Caco-2 (cell line): Measurements from ENCODE around the gene UBALD1. TPM values are rescaled to one million over a fixed set of nuclear protein-coding genes. Genes with fewer than 3 reads are reported as not detected.

ENCODE experiments used
- BruUV-seq: library from RNA; stranded (reverse); fragments of 400-500 nt; replicated peaks from 2 replicates; lab custom pipeline; 2021; lab: Mats Ljungman, UMichigan
- CTCF ChIA-PET: fragments of 300-600 bp; sonication (Branson Sonifier 250); formaldehyde crosslinking; loops from one replicate; lab custom pipeline; 2022; ENCODE audit warnings: antibody characterized with exemption; lab: Charles Lee
- POLR2A ChIA-PET: fragments of 300-600 bp; sonication (Branson Sonifier 250); formaldehyde crosslinking; loops from one replicate; lab custom pipeline; 2022; ENCODE audit warnings: antibody characterized with exemption; lab: Charles Lee
- DNase-seq, 2 experiments: peaks; one replicate each; pipeline versions ENCODE4 v3.0.0 to v3.0.0-alpha.2; 2020 to 2022
- H3K27me3 ChIP-seq: replicated peaks from 2 replicates; pipeline ENCODE4 v1.6.0; 2011; ENCODE audit warnings: low read length; ENCODE audit not compliant: control insufficient read depth, insufficient read depth
- H3K36me3 ChIP-seq: 2 replicates; pipeline ENCODE4 v1.5.1; 2011; ENCODE audit warnings: low read length; ENCODE audit not compliant: control insufficient read depth, insufficient read depth
- H3K4me1 ChIP-seq: fragments of 250-450 bp; sonication (Bioruptor Pico); 2 replicates; pipeline ENCODE4 v1.5.1; 2020; ENCODE audit warnings: mild to moderate bottlenecking
- H3K4me3 ChIP-seq: 2 replicates; pipeline ENCODE4 v1.5.1; 2011; ENCODE audit warnings: low read depth, mild to moderate bottlenecking, control low read depth, low read length
- H3K9me3 ChIP-seq: fragments of 250-450 bp; sonication (Bioruptor Pico); 2 replicates; pipeline ENCODE4 v1.5.1; 2020; ENCODE audit warnings: mild to moderate bottlenecking, moderate library complexity
- H3K27ac Mint-ChIP-seq: one replicate; pipeline ENCODE4 v1.8.0; 2022; ENCODE audit warnings: mixed read lengths; ENCODE audit not compliant: unreplicated experiment
- H3K27me3 Mint-ChIP-seq: one replicate; pipeline ENCODE4 v1.8.0; 2022; ENCODE audit warnings: mixed read lengths; ENCODE audit not compliant: insufficient read depth, unreplicated experiment
- H3K36me3 Mint-ChIP-seq: one replicate; pipeline ENCODE4 v1.8.0; 2022; ENCODE audit warnings: mild to moderate bottlenecking, mixed read lengths; ENCODE audit not compliant: insufficient read depth, unreplicated experiment
- H3K4me1 Mint-ChIP-seq: one replicate; pipeline ENCODE4 v1.8.0; 2022; ENCODE audit warnings: low read depth, mixed read lengths; ENCODE audit not compliant: unreplicated experiment
- H3K4me3 Mint-ChIP-seq: one replicate; pipeline ENCODE4 v1.8.0; 2022; ENCODE audit warnings: mild to moderate bottlenecking, moderate library complexity, mixed read lengths; ENCODE audit not compliant: unreplicated experiment
- H3K9me3 Mint-ChIP-seq: one replicate; pipeline ENCODE4 v1.8.0; 2022; ENCODE audit warnings: mixed read lengths; ENCODE audit not compliant: unreplicated experiment
- CTCF ChIP-seq, 2 experiments: fragments of 200-600 bp in 1 of 2; IDR thresholded peaks; 1 replicate in 1 of 2; 2 replicates in 1 of 2; pipeline versions ENCODE4 v1.5.1 to v1.8.0; 2011 to 2022; ENCODE audit warnings: antibody characterized with exemption in 1 of 2, control low read depth in 1 of 2, inconsistent platforms in 1 of 2, low read depth in 1 of 2, low read length in 1 of 2, mild to moderate bottlenecking in 1 of 2, moderate library complexity in 1 of 2; ENCODE audit not compliant: insufficient read depth in 1 of 2, severe bottlenecking in 1 of 2, unreplicated experiment in 1 of 2
- intact Hi-C: fragments of 100-400 bp; cut with micrococcal nuclease; formaldehyde crosslinking; loops from one replicate; pipeline ENCODE4 v1.10.0; 2022; ENCODE audit not compliant: unreplicated experiment
- total RNA-seq: library from RNA; stranded (reverse); gene quantifications from 2 replicates; pipeline ENCODE4 v1.2.3, GENCODE V29; 2022

Gene UBALD1
- total RNA-seq, 1 experiment from 2014 or later = 32.4 TPM

GRCh38 chr16:4656695-4657686, 42.3 kb upstream of the UBALD1 start:
- Mint-ChIP-seq H3K4me3 (no peak overlapping the region), H3K27ac (no peak overlapping the region), H3K9me3 (no peaks in the 10 kb centered on the region), H3K4me1 (peaks cover 11% of the 10 kb centered on the region), H3K27me3 (no peaks in the 10 kb centered on the region), H3K36me3 (peaks cover 28% of the 10 kb centered on the region)
- Histone ChIP-seq H3K4me3 (no peak overlapping the region), H3K36me3 (peaks cover 2% of the 10 kb centered on the region; the same call in 1 of the 2 replicates), H3K4me1 (peaks cover 29% of the 10 kb centered on the region), H3K27me3 (no peaks in the 10 kb centered on the region), H3K9me3 (no peaks in the 10 kb centered on the region)
- ChIA-PET CTCF (no interaction called here), POLR2A (no interaction called here)
- intact Hi-C loops = no loop called here
- no peak for TF ChIP-seq CTCF (IDR thresholded peaks at IDR 0.05; ENCODE audit: insufficient read depth in 1 of 2, low read depth in 1 of 2, low read length in 1 of 2, severe bottlenecking in 1 of 2, unreplicated experiment in 1 of 2)
- no TSS peak for BruUV-seq
- no peak for DNase-seq

- ChIA-PET POLR2A (no interaction called here), CTCF (no interaction called here)
- peaks cover 11% of the 10 kb centered on the region for H3K4me1 Mint-ChIP-seq
- DNase-seq = no peak
- no peak overlapping the region for H3K27ac Mint-ChIP-seq
- peaks cover 5% of the 10 kb centered on the region for H3K36me3 ChIP-seq
- no peaks in the 10 kb centered on the region for H3K27me3 Mint-ChIP-seq
- peaks cover 28% of the 10 kb centered on the region for H3K36me3 Mint-ChIP-seq
- H3K4me3 Mint-ChIP-seq = no peak overlapping the region
- H3K4me3 ChIP-seq = no peak overlapping the region
- intact Hi-C loops = no loop called here
- no peaks in the 10 kb centered on the region for H3K9me3 ChIP-seq
- BruUV-seq = no TSS peak
- H3K9me3 Mint-ChIP-seq = no peaks in the 10 kb centered on the region
- no peak for TF ChIP-seq CTCF (IDR thresholded peaks at IDR 0.05; ENCODE audit: insufficient read depth in 1 of 2, low read depth in 1 of 2, low read length in 1 of 2, severe bottlenecking in 1 of 2, unreplicated experiment in 1 of 2)
- no peaks in the 10 kb centered on the region for H3K27me3 ChIP-seq
- peaks cover 29% of the 10 kb centered on the region for H3K4me1 ChIP-seq
Measured at GRCh38 chr16:4656221-4656620, 41.5 kb upstream of the UBALD1 start.

GRCh38 chr16:4655801-4656200, 41.1 kb upstream of the UBALD1 start:
- no peaks in the 10 kb centered on the region for H3K9me3 Mint-ChIP-seq
- peak overlapping the region; percentile 86 for H3K27ac Mint-ChIP-seq
- H3K36me3 ChIP-seq = peaks cover 5% of the 10 kb centered on the region
- no peaks in the 10 kb centered on the region for H3K27me3 Mint-ChIP-seq
- H3K36me3 Mint-ChIP-seq = peaks cover 29% of the 10 kb centered on the region
- ChIA-PET CTCF (no interaction called here), POLR2A (interaction anchor here (0.5 kb wide), 1 partner anchor 251 kb away, joined by 3 read pairs; no protein-coding TSS in a partner anchor)
- no peak overlapping the region for H3K4me3 Mint-ChIP-seq
- TF ChIP-seq CTCF (IDR thresholded peaks at IDR 0.05; ENCODE audit: insufficient read depth in 1 of 2, low read depth in 1 of 2, low read length in 1 of 2, severe bottlenecking in 1 of 2, unreplicated experiment in 1 of 2) = no peak
- H3K4me3 ChIP-seq = no peak overlapping the region
- no peaks in the 10 kb centered on the region for H3K27me3 ChIP-seq
- no peaks in the 10 kb centered on the region for H3K9me3 ChIP-seq
- H3K4me1 Mint-ChIP-seq = peaks cover 11% of the 10 kb centered on the region
- DNase-seq = no peak
- H3K4me1 ChIP-seq = peaks cover 29% of the 10 kb centered on the region
- BruUV-seq = no TSS peak
- intact Hi-C loops = loop anchor here (2.0 kb wide), 1 partner anchor 31 kb away; the partner anchor contains the start of gene MGRN1
